HG02938 (cell line): Measurements from ENCODE around the gene CDC40.
"Not testable (repeated sequence)": the region's sequence is repeated elsewhere in the genome, so short reads cannot be mapped to it uniquely, and the experiment has no call there.

Experiments
- ATAC-seq: cut with Tn5 transposase; IDR thresholded peaks from one replicate; pipeline ENCODE4 v1.9.1; 2021; ENCODE audit warnings: mild to moderate bottlenecking, moderate library complexity; ENCODE audit not compliant: unreplicated experiment

CDC40 gene

GRCh38 chr6:110266996-110267395 lies 86.8 kb downstream of the CDC40 start:
- no peak for ATAC-seq

GRCh38 chr6:110269623-110270022 lies 89.4 kb downstream of the CDC40 start:
- no peak for ATAC-seq

GRCh38 chr6:110270165-110270564 lies 89.9 kb downstream of the CDC40 start:
- no peak for ATAC-seq

GRCh38 chr6:110271732-110272022 lies 91.5 kb downstream of the CDC40 start:
- no peak for ATAC-seq

DNA sequence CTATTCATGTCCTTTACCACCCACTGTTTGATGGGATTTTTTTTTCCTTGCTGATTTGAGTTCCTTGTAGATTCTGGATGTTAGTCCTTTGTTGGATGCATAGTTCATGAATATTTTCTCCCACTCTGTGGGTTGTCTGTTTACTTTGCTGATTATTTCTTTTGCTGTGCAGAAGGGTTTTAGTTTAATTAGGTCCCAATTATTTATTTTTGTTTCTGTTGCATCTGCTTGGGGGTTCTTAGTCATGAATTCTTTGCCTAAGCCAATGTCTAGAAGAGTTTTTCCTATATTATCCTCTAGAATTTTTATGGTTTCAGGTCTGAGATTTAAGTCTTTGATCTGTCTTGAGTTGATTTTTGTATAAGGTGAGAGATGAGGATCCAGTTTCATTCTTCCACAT lies 92.6 kb downstream of the CDC40 start:
- ATAC-seq, result not testable (repeated sequence)

DNA sequence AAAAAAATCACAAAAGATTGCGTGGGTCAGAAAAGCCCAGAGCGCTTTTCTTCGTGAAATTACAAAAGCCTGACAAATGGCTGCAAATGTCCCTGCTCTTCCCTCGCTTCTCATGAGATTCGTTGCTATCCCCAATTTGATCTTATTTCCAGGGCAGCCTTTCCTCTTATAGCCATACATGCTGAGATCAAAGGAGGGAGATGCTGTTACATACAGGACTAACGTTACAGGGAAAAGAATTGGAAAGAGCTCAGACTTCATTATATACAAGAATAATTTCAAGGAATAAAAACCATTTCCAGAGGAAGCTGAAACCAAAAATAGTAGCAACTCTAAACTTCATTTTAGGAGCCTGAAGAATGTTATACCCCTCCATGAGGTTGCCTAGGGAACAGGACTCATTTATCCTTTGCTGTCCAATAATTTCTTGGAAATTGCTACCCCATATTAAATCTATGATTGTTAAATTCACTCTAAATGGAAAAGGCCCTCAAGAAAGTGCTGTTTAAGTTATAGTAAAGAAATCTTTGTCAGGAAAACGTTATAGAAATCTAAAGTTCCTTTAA lies 97.0 kb downstream of the CDC40 start:
- ATAC-seq, result no peak
